DOHH2 (cell line): ENCODE measurements around the gene OR4N2.
"Not testable (repeated sequence)": the region's sequence is repeated elsewhere in the genome, so short reads cannot be mapped to it uniquely, and the experiment has no call there.

Source experiments
- CTCF ChIP-seq: fragments of 200-600 bp; sonication (generic); IDR thresholded peaks from one replicate; pipeline ENCODE4 v1.5.1; 2014; ENCODE audit warnings: antibody characterized with exemption, mild to moderate bottlenecking, low read depth, low read length; ENCODE audit not compliant: poor library complexity, severe bottlenecking
- EZH2phosphoT487 ChIP-seq: fragments of 200-600 bp; sonication (generic); IDR thresholded peaks from 2 replicates; pipeline ENCODE4 v1.6.1; 2017; ENCODE audit warnings: borderline replicate concordance, mild to moderate bottlenecking, antibody characterized with exemption, low read length, moderate library complexity, mixed read lengths

GRCh38 chr14:19813171-19813920 is 9.8 kb downstream of the OR4N2 start:
- not testable (repeated sequence) for TF ChIP-seq CTCF, EZH2phosphoT487
